CD4-positive, alpha-beta memory T cell (primary cell): ENCODE data around the gene FAM174C. TPM values are rescaled to one million over a fixed set of nuclear protein-coding genes. Genes with fewer than 3 reads are reported as not detected.

Source experiments
- CTCF ChIA-PET: fragments of 350-600 bp; sonication (Branson Sonifier 250); formaldehyde crosslinking; loops from one replicate; lab custom pipeline; 2021; ENCODE audit warnings: inconsistent platforms; ENCODE audit not compliant: partially characterized antibody; lab: Charles Lee
- POLR2A ChIA-PET: fragments of 350-600 bp; sonication (Branson Sonifier 250); formaldehyde crosslinking; loops from one replicate; lab custom pipeline; 2021; ENCODE audit not compliant: partially characterized antibody; lab: Charles Lee
- DNase-seq, 5 donors: peaks; one replicate each; pipeline versions ENCODE4 v3.0.0 to v3.0.0-alpha.2; 2020 to 2022; ENCODE audit warnings: mixed read lengths in 1 of 5
- H3K27ac ChIP-seq: one replicate; pipeline ENCODE4 v1.7.0; 2013; ENCODE audit warnings: low read depth, low read length
- H3K27me3 ChIP-seq: 2 replicates; pipeline ENCODE4 v1.7.0; 2013; ENCODE audit warnings: mild to moderate bottlenecking, low read length, moderate library complexity; ENCODE audit not compliant: insufficient read depth
- H3K36me3 ChIP-seq: 2 replicates; pipeline ENCODE4 v1.7.0; 2013; ENCODE audit warnings: mild to moderate bottlenecking, low read length, moderate library complexity; ENCODE audit not compliant: insufficient read depth
- H3K4me1 ChIP-seq: 2 replicates; pipeline ENCODE4 v1.7.0; 2013; ENCODE audit warnings: mild to moderate bottlenecking, low read length, moderate library complexity; ENCODE audit not compliant: insufficient read depth
- H3K4me3 ChIP-seq, 2 donors: one replicate each; pipeline ENCODE4 v1.7.0; 2013; ENCODE audit warnings: low read length in 2 of 2, mild to moderate bottlenecking in 1 of 2
- H3K9me3 ChIP-seq, 2 donors: one replicate each; pipeline ENCODE4 v1.7.0; 2013; ENCODE audit warnings: low read length in 2 of 2, control low read depth in 1 of 2; ENCODE audit not compliant: control insufficient read depth in 1 of 2
- H3K27ac Mint-ChIP-seq, 7 donors: one replicate each; pipeline ENCODE4 v1.8.0; 2020 to 2021; ENCODE audit warnings: mixed read lengths in 7 of 7, mild to moderate bottlenecking in 6 of 7, inconsistent platforms in 3 of 7, moderate library complexity in 3 of 7
- H3K27me3 Mint-ChIP-seq, 2 donors: one replicate each; pipeline ENCODE4 v1.8.0; 2020 to 2021; ENCODE audit warnings: mixed read lengths in 2 of 2
- H3K36me3 Mint-ChIP-seq, 2 donors: one replicate each; pipeline ENCODE4 v1.8.0; 2020 to 2021; ENCODE audit warnings: mixed read lengths in 2 of 2, inconsistent platforms in 1 of 2, mild to moderate bottlenecking in 1 of 2
- H3K4me1 Mint-ChIP-seq, 4 donors: one replicate each; pipeline ENCODE4 v1.8.0; 2020 to 2021; ENCODE audit warnings: mixed read lengths in 4 of 4, mild to moderate bottlenecking in 1 of 4
- H3K4me3 Mint-ChIP-seq, 8 donors: one replicate each; pipeline ENCODE4 v1.8.0; 2020 to 2021; ENCODE audit warnings: mixed read lengths in 8 of 8, mild to moderate bottlenecking in 7 of 8, moderate library complexity in 6 of 8, inconsistent platforms in 3 of 8
- H3K9me3 Mint-ChIP-seq, 8 donors: one replicate each; pipeline ENCODE4 v1.8.0; 2020 to 2021; ENCODE audit warnings: mixed read lengths in 8 of 8, mild to moderate bottlenecking in 5 of 8, inconsistent platforms in 3 of 8, moderate library complexity in 1 of 8
- intact Hi-C: fragments of 100-400 bp; cut with micrococcal nuclease; formaldehyde crosslinking; loops from one replicate; pipeline ENCODE4 v1.15.1; 2023
- polyA plus RNA-seq, 2 donors: library from polyadenylated mRNA; unstranded; fragments of 300-500 nt; fragmentation: Illumina TruSeq; gene quantifications; one replicate each; pipeline ENCODE4 v1.2.3, GENCODE V29; 2021
- total RNA-seq, 2 experiments: library from RNA; stranded (reverse); gene quantifications; one replicate each; pipeline ENCODE4 v1.2.3, GENCODE V29; 2021

Gene FAM174C
- total and polyA plus RNA-seq, 4 experiments from 2014 or later, result 50.5 to 114 (median 55.7) TPM

DNA sequence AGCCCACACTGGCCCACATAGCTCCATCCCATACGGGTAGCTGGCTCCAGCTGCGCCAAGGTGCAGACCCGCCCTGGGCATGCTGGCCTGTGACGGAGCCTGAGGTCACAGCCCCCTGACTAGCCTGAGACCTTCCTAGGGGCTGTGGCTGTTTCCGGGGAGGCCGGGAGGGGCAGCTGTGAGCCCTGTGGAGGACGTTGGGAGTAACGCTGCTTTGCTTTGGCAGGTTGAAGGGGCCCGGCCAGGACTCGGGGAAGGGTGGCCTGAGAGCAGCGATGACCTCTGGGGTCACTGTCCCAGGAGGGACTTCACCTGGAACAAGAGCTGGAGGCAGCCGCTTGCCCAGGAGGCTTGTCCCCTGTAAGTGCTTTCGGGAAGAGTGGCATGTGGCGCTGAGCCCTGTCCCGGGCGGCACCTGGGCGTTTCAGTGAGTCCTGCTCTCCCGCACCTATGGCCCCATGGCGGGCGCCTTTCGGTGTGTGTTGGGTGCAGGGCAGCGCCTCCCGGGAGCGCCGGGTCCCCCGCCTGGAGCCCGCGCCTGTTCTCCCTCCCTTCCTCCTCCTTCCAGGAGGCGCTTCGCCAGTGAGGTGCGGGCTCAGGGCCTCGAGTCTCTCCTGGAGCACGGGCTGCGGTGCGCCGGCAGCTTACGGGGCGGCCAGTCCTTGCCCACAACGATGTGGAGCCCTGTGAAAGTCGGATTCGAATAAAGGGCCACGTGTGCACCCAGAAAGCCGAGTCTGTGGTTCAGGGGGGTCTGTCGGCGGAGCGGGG is 1.1 kb upstream of the FAM174C start:
- H3K36me3 Mint-ChIP-seq, result peaks cover 35 to 61% of the 10 kb centered on the region in 2 donors
- H3K4me1 ChIP-seq, result peaks cover 68% of the 10 kb centered on the region
- no peaks in the 10 kb centered on the region for H3K27me3 Mint-ChIP-seq

DNA sequence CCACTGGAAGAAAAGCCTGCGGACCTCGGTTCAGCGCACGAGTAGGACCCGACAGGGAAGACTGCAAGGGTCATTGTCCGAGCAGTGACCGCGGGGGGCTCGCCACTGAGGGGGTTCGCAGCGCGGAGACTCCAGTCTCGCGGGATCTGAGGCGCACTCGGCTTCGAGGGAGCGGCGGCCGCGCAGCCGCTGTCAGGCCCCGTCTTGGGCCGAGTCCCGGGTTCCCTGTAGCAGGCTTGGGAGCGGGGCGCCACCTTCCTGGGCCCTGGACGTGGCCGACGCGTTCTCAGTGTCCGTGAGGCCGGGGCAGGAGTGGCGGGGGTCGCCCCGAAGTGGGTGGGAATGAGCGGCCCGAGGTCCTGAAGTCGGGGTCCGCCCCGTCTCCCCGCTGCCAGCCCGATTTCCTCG is 474 bp upstream of the FAM174C start:
- Mint-ChIP-seq H3K27ac (peak overlapping the region in 4 of 7 donors; percentile 76 to 95 (median 82)), H3K27me3 (no peaks in the 10 kb centered on the region), H3K36me3 (peaks cover 39 to 64% of the 10 kb centered on the region in 2 donors), H3K4me1 (peaks cover 32 to 66% (median 45%) of the 10 kb centered on the region in 4 donors), H3K4me3 (peak overlapping the region in 4 of 8 donors; percentile 52 to 64 (median 62)), H3K9me3 (peaks cover 0 to 24% (median 0%) of the 10 kb centered on the region in 8 donors)
- no peaks in the 10 kb centered on the region for H3K27me3 ChIP-seq
- peaks cover 67% of the 10 kb centered on the region for H3K4me1 ChIP-seq
- ChIA-PET CTCF (interaction anchor here (1.4 to 3.9 kb wide), 2 partner anchors 30 to 31 kb away, joined by 8 to 31 read pairs; no protein-coding TSS in a partner anchor), POLR2A (interaction anchor here (0.5 to 5.7 kb wide), 36 partner anchors 8 to 596 kb away, joined by 3 to 74 read pairs (median 4); partner anchors contain the start of genes ABCA7, ARHGAP45, ATP5F1D and CBARP)
- H3K27ac ChIP-seq, result peak overlapping the region; percentile 93
- intact Hi-C loops, result loop anchor here (1.0 to 5.0 kb wide), 5 partner anchors 82 to 215 kb away; partner anchors contain the start of genes DAZAP1, NDUFS7, PCSK4 and RPS15
- peak in 1 of 5 donors; percentile 39 for DNase-seq
- H3K36me3 ChIP-seq, result peaks cover 55% of the 10 kb centered on the region
- H3K4me3 ChIP-seq, result peak overlapping the region in 1 of 2 donors; percentile 87
- H3K9me3 ChIP-seq, result no peaks in the 10 kb centered on the region

More for the DNA sequence above, 1.1 kb upstream of the FAM174C start:
- peak in 1 of 5 donors; percentile 49 for DNase-seq
- CTCF ChIA-PET, result interaction anchor here (1.1 to 3.9 kb wide), 2 partner anchors 22 to 30 kb away, joined by 3 to 31 read pairs; no protein-coding TSS in a partner anchor
- H3K27ac Mint-ChIP-seq, result peak overlapping the region; percentile 77 to 95 (median 84)
- H3K4me3 ChIP-seq, result no peak overlapping the region
- peak overlapping the region; percentile 93 for H3K27ac ChIP-seq
- H3K36me3 ChIP-seq, result peaks cover 53% of the 10 kb centered on the region
- no peaks in the 10 kb centered on the region for H3K27me3 ChIP-seq
- H3K9me3 ChIP-seq, result no peaks in the 10 kb centered on the region
- H3K4me1 Mint-ChIP-seq, result peaks cover 29 to 62% (median 42%) of the 10 kb centered on the region in 4 donors
- H3K9me3 Mint-ChIP-seq, result peaks cover 0 to 24% (median 0%) of the 10 kb centered on the region in 8 donors
- peak overlapping the region; percentile 35 to 74 (median 60) for H3K4me3 Mint-ChIP-seq
- POLR2A ChIA-PET, result interaction anchor here (1.0 to 5.7 kb wide), 10 partner anchors 9 to 248 kb away, joined by 3 to 74 read pairs (median 6); partner anchors contain the start of genes ARHGAP45, ATP5F1D and CNN2
- intact Hi-C loops, result no loop called here

DNA sequence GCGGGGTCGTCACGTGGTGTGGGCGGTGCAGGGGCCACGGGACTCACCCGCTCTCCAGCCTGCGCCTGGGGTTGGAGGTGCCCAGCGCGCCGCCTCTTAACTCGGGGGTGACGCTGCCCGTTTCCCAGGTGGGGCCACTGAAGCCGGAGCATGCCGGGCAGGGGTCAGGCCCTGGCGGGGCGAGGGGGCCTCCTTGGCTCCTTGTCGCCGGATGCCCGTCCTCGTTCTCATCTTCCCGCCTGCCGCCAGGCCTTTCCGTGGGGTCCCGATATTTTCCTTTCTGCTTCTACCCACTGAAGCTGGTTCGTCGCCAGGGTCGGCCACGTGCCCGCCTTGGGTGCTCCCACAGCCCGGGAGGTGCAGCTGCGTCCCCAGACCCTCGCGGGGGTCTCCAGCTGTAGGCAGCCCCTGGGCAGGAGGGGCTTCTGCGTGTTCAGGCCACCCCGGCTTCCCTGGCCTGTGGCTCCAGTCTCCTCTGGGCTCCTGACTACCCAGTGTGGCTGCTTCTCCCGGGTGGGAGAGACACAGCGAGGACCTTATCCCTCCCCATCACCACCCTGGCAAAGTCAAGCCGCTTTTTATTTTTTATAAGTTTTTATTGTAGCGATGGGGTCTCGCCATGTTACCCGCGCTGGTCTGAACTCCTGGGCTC is 772 bp downstream of the FAM174C start:
- Histone ChIP-seq H3K27me3 (no peaks in the 10 kb centered on the region), H3K4me3 (peak overlapping the region; percentile 42 to 87), H3K27ac (peak overlapping the region; percentile 93), H3K36me3 (peaks cover 47% of the 10 kb centered on the region), H3K9me3 (no peaks in the 10 kb centered on the region), H3K4me1 (peaks cover 54% of the 10 kb centered on the region)
- H3K9me3 Mint-ChIP-seq, result peaks cover 0 to 13% (median 0%) of the 10 kb centered on the region in 8 donors
- CTCF ChIA-PET, result interaction anchor here (1.4 kb wide), 1 partner anchor 32 kb away, joined by 8 read pairs; no protein-coding TSS in a partner anchor
- POLR2A ChIA-PET, result interaction anchor here (1.2 to 5.7 kb wide), 7 partner anchors 9 to 377 kb away, joined by 4 to 74 read pairs (median 6); no protein-coding TSS in a partner anchor
- no peak for DNase-seq
- peak overlapping the region; percentile 87 to 93 (median 90) for H3K4me3 Mint-ChIP-seq
- peaks cover 29 to 55% of the 10 kb centered on the region in 2 donors for H3K36me3 Mint-ChIP-seq
- no peaks in the 10 kb centered on the region for H3K27me3 Mint-ChIP-seq
- intact Hi-C loops, result loop anchor here (1.0 to 5.0 kb wide), 5 partner anchors 81 to 214 kb away; partner anchors contain the start of genes DAZAP1, NDUFS7, PCSK4 and RPS15
- H3K4me1 Mint-ChIP-seq, result peaks cover 25 to 61% (median 37%) of the 10 kb centered on the region in 4 donors
- H3K27ac Mint-ChIP-seq, result peak overlapping the region; percentile 95 to 98 (median 96)

DNA sequence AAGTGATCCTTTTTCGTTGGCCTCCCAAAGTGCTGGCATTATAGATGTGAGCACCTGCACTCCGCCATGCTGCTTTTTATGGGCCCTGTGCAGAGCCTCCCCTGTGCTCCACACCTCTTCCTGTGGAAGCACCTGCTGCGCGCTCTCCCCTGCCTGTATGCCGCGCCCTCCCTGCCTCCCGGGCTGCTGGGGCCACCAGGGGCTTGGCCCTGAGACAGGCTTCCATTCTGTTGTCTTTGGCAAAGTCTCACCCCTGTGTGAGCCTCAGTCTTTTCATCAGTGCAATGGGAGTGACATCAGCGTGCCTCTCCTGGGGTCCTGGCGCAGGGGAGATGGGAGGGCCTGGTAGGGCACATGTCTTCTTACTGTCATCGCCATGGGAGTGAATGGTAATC is 1.3 kb downstream of the FAM174C start:
- H3K27me3 Mint-ChIP-seq, result no peaks in the 10 kb centered on the region
- peaks cover 41% of the 10 kb centered on the region for H3K36me3 ChIP-seq
- DNase-seq, result peak in 3 of 5 donors; percentile 45 to 55 (median 52)
- H3K27ac Mint-ChIP-seq, result peak overlapping the region; percentile 95 to 98 (median 96)
- ChIA-PET CTCF (interaction anchor here (0.7 kb wide), 1 partner anchor 524 kb away, joined by 3 read pairs; no protein-coding TSS in a partner anchor), POLR2A (interaction anchor here (1.8 to 5.7 kb wide), 5 partner anchors 8 to 376 kb away, joined by 6 to 74 read pairs (median 31); partner anchors contain the start of gene CIRBP)
- peaks cover 24 to 49% of the 10 kb centered on the region in 2 donors for H3K36me3 Mint-ChIP-seq
- H3K4me1 ChIP-seq, result peaks cover 49% of the 10 kb centered on the region
- no peaks in the 10 kb centered on the region for H3K9me3 ChIP-seq
- no peaks in the 10 kb centered on the region for H3K27me3 ChIP-seq
- H3K27ac ChIP-seq, result peak overlapping the region; percentile 93
- peaks cover 0 to 11% (median 0%) of the 10 kb centered on the region in 8 donors for H3K9me3 Mint-ChIP-seq
- H3K4me3 ChIP-seq, result peak overlapping the region; percentile 42 to 87
- H3K4me1 Mint-ChIP-seq, result peaks cover 19 to 56% (median 32%) of the 10 kb centered on the region in 4 donors
- intact Hi-C loops, result loop anchor here (5.0 kb wide), 1 partner anchor 81 kb away; no protein-coding TSS in a partner anchor
- peak overlapping the region; percentile 87 to 93 (median 90) for H3K4me3 Mint-ChIP-seq

DNA sequence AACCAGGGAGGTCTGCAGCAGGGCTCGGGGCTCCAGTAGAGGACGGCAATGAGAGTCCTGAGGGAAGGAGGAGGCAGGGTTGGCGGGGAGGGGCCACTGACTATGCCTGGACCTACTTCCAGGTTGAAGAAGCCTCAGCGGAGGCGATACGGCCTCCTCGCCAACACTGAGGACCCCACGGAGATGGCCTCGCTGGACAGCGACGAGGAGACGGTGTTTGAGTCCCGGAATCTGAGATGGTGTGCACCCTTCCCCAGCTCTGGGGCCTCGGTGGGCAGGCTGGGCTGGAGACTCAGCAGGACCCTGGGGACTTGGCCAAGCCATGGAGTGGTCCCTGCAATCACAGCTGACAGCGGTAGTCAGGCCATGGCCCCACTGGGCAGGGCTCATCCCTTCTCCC is 1.7 kb downstream of the FAM174C start:
- POLR2A ChIA-PET, result interaction anchor here (1.5 to 4.8 kb wide), 2 partner anchors 9 to 18 kb away, joined by 3 to 41 read pairs; partner anchors contain the start of gene CIRBP
- peaks cover 45% of the 10 kb centered on the region for H3K4me1 ChIP-seq
- DNase-seq, result no peak

DNA sequence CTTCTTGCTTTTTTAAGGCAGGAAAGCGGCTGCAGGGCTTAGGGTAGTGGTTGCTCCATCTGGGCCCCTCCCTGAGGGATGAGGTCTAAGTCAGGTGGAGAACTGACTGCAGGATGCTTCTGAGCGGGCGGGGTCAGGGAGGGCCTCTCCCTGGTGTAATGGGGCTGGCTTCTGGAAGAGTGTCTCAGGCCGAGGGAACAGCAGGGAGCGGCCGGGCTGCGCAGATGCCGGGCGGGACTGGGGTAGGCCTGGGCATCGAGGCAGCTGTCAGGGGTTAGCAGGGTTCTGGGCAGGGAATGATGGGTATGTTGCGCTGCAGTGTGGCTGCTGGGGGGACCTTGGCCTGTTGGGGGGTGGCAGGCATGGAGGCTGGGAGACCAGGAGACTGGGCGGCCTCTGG is 2.7 kb downstream of the FAM174C start:
- peaks cover 14 to 41% (median 21%) of the 10 kb centered on the region in 4 donors for H3K4me1 Mint-ChIP-seq
- intact Hi-C loops, result loop anchor here (2.0 to 5.0 kb wide), 2 partner anchors 79 to 489 kb away; no protein-coding TSS in a partner anchor
- peaks cover 27% of the 10 kb centered on the region for H3K36me3 ChIP-seq
- no peaks in the 10 kb centered on the region for H3K27me3 ChIP-seq
- peak overlapping the region in 3 of 7 donors; percentile 23 to 66 (median 63) for H3K27ac Mint-ChIP-seq
- ChIA-PET CTCF (interaction anchor here (1.7 to 3.0 kb wide), 2 partner anchors 34 to 105 kb away, joined by 4 to 16 read pairs; no protein-coding TSS in a partner anchor), POLR2A (interaction anchor here (1.5 to 4.8 kb wide), 2 partner anchors 10 to 19 kb away, joined by 3 to 41 read pairs; partner anchors contain the start of gene CIRBP)
- peaks cover 15 to 36% of the 10 kb centered on the region in 2 donors for H3K36me3 Mint-ChIP-seq
- H3K27ac ChIP-seq, result no peak overlapping the region
- no peak overlapping the region for H3K4me3 ChIP-seq
- peaks cover 0 to 6% (median 0%) of the 10 kb centered on the region in 8 donors for H3K9me3 Mint-ChIP-seq
- DNase-seq, result peak in 1 of 5 donors; percentile 41
- peak overlapping the region in 4 of 8 donors; percentile 15 to 34 (median 20) for H3K4me3 Mint-ChIP-seq
- H3K9me3 ChIP-seq, result no peaks in the 10 kb centered on the region
- no peaks in the 10 kb centered on the region for H3K27me3 Mint-ChIP-seq
- peaks cover 35% of the 10 kb centered on the region for H3K4me1 ChIP-seq

More for the DNA sequence above, 1.7 kb downstream of the FAM174C start:
- H3K36me3 ChIP-seq, result peaks cover 37% of the 10 kb centered on the region
- Mint-ChIP-seq H3K27me3 (no peaks in the 10 kb centered on the region), H3K4me3 (peak overlapping the region in 7 of 8 donors; percentile 87 to 93 (median 90)), H3K27ac (peak overlapping the region; percentile 67 to 97 (median 96)), H3K36me3 (peaks cover 24 to 45% of the 10 kb centered on the region in 2 donors), H3K4me1 (peaks cover 19 to 51% (median 28%) of the 10 kb centered on the region in 4 donors), H3K9me3 (peaks cover 0 to 11% (median 0%) of the 10 kb centered on the region in 8 donors)
- H3K4me3 ChIP-seq, result peak overlapping the region in 1 of 2 donors; percentile 87
- no peaks in the 10 kb centered on the region for H3K9me3 ChIP-seq
- H3K27ac ChIP-seq, result peak overlapping the region; percentile 93
- CTCF ChIA-PET, result interaction anchor here (0.7 to 3.0 kb wide), 2 partner anchors 33 to 523 kb away, joined by 3 to 16 read pairs; no protein-coding TSS in a partner anchor
- intact Hi-C loops, result loop anchor here (5.0 kb wide), 1 partner anchor 80 kb away; no protein-coding TSS in a partner anchor
- no peaks in the 10 kb centered on the region for H3K27me3 ChIP-seq
